ENCODE data around the gene PTPN23.

Gene PTPN23

GRCh38 chr3:47406762-47407149, 25.9 kb downstream of the PTPN23 start:
- DNase-seq: no peak

- no peak for DNase-seq
Observed at GRCh38 chr3:47407237-47407636, 26.4 kb downstream of the PTPN23 start.

GRCh38 chr3:47407896-47408838, 27.3 kb downstream of the PTPN23 start:
- DNase-seq: no peak

GRCh38 chr3:47408839-47409229, 28.0 kb downstream of the PTPN23 start:
- no peak for DNase-seq

GRCh38 chr3:47409284-47409683, 28.5 kb downstream of the PTPN23 start:
- DNase-seq: no peak

- no peak for DNase-seq
Observed at GRCh38 chr3:47409688-47410416, 29.0 kb downstream of the PTPN23 start.

- DNase-seq: no peak
Observed at GRCh38 chr3:47410417-47410720, 29.5 kb downstream of the PTPN23 start.

- DNase-seq: no peak
Observed at GRCh38 chr3:47410801-47411646, 30.2 kb downstream of the PTPN23 start.

- no peak for DNase-seq
Observed at GRCh38 chr3:47411696-47412452, 31.1 kb downstream of the PTPN23 start.

- no peak for DNase-seq
Observed at GRCh38 chr3:47412453-47412756, 31.6 kb downstream of the PTPN23 start.

GRCh38 chr3:47412842-47413520, 32.2 kb downstream of the PTPN23 start:
- DNase-seq: no peak

- no peak for DNase-seq
Observed at GRCh38 chr3:47413751-47414150, 32.9 kb downstream of the PTPN23 start.

- DNase-seq: no peak
Observed at GRCh38 chr3:47414161-47414564, 33.3 kb downstream of the PTPN23 start.

- DNase-seq: no peak
Observed at GRCh38 chr3:47414666-47415587, 34.1 kb downstream of the PTPN23 start.

GRCh38 chr3:47416041-47416440, 35.2 kb downstream of the PTPN23 start:
- DNase-seq: no peak

GRCh38 chr3:47418167-47419082, 37.6 kb downstream of the PTPN23 start:
- no peak for DNase-seq

GRCh38 chr3:47419083-47420043, 38.5 kb downstream of the PTPN23 start:
- DNase-seq: no peak

- no peak for DNase-seq
Observed at GRCh38 chr3:47420044-47420430, 39.2 kb downstream of the PTPN23 start.
